Body of pancreas (tissue), 4 donors: ENCODE measurements around the gene UBE2V1.

Experiments used
- CTCF ChIP-seq, 7 experiments: fragments of 450-650 bp in 4 of 7; fragments of 200-600 bp in 3 of 7; sonication (generic) in 3 of 7; IDR thresholded peaks; one replicate each; pipeline ENCODE4 v1.5.1; 2016 to 2019; ENCODE audit warnings: antibody characterized with exemption in 7 of 7
- POLR2A ChIP-seq, 3 donors: fragments of 450-650 bp; IDR thresholded peaks; one replicate each; pipeline ENCODE4 v1.6.1; 2016; ENCODE audit warnings: antibody characterized with exemption in 3 of 3, mild to moderate bottlenecking in 2 of 3

- TF ChIP-seq CTCF (IDR thresholded peaks at IDR 0.05) (no peak), POLR2A (IDR thresholded peaks at IDR 0.05) (no peak)
These were observed 44.8 kb downstream of the UBE2V1 start for GRCh38 chr20:50068041-50068651.
